Urinary bladder (tissue), 4 donors: ENCODE results near the gene FALEC. TPM values are rescaled to one million over a fixed set of nuclear protein-coding genes. Genes with fewer than 3 reads are reported as not detected.
A peak's percentile ranks its signal among the peaks of the same experiment; 100 is the strongest.

Experiments
- DNase-seq: peaks from one replicate; pipeline ENCODE4 v3.0.0-alpha.2; 2015; ENCODE audit errors: extremely low spot score
- H3K27ac ChIP-seq: one replicate; pipeline ENCODE4 v1.5.1; 2013; ENCODE audit warnings: low read depth, mild to moderate bottlenecking, moderate library complexity
- H3K36me3 ChIP-seq: one replicate; pipeline ENCODE4 v1.6.1; 2013; ENCODE audit warnings: mild to moderate bottlenecking, moderate library complexity; ENCODE audit not compliant: insufficient read depth
- H3K4me1 ChIP-seq: one replicate; pipeline ENCODE4 v1.6.1; 2013; ENCODE audit warnings: mild to moderate bottlenecking, moderate library complexity; ENCODE audit not compliant: insufficient read depth
- H3K4me3 ChIP-seq: one replicate; pipeline ENCODE4 v1.5.1; 2013; ENCODE audit warnings: low read depth, low read length
- WGBS: extraction: QIAGEN DNeasy Blood & Tissue Kit; methylation state at CpG from one replicate; pipeline ENCODE4 v1.1.7; 2013; 5-methylcytosine and 5-hydroxymethylcytosine counted together
- polyA plus RNA-seq: library from polyadenylated mRNA; stranded (reverse); fragments of 200-250 nt; gene quantifications from one replicate; pipeline ENCODE4 v1.2.3, GENCODE V29; 2013
- total RNA-seq: library from RNA; depleted of rRNA; stranded (reverse); fragments of >200 nt; gene quantifications from one replicate; pipeline ENCODE4 v1.2.3, GENCODE V29; 2014
- donor health status: healthy with polysubstance abuse.
- donor health status: healthy.

FALEC gene
- total and polyA plus RNA-seq, 2 donors, result 0.47 TPM; not detected in 1

GRCh38 chr1:150486966-150487762, 28.4 kb upstream of the FALEC start, which contains the start of gene TARS2:
TARS2 (plus strand) TSS chr1:150487419; CDS start chr1:150487451, 32 bp downstream.
- Histone ChIP-seq H3K4me3 (peak within 1 kb of the TSS; percentile 58), H3K36me3 (peaks cover 1% of the 10 kb centered on the region), H3K4me1 (no peaks in the 10 kb centered on the region), H3K27ac (no peak within 1 kb of the TSS)
- DNase-seq, result peak; percentile 95
- under 1% methylated on average over 30 of the region's 30 CpGs for WGBS

GRCh38 chr1:150487763-150488115, 27.8 kb upstream of the FALEC start:
- no peaks in the 10 kb centered on the region for H3K4me1 ChIP-seq
- H3K36me3 ChIP-seq, result peaks cover 3% of the 10 kb centered on the region
- H3K4me3 ChIP-seq, result peak overlapping the region; percentile 58
- no peak for DNase-seq
- H3K27ac ChIP-seq, result no peak overlapping the region
- WGBS, result 6% methylated on average over 7 of the region's 7 CpGs

- DNase-seq, result no peak
- H3K27ac ChIP-seq, result no peak overlapping the region
- H3K36me3 ChIP-seq, result peaks cover 3% of the 10 kb centered on the region
- H3K4me1 ChIP-seq, result no peaks in the 10 kb centered on the region
- WGBS, result 98% methylated on average over 8 of the region's 8 CpGs
- no peak overlapping the region for H3K4me3 ChIP-seq
Observed at GRCh38 chr1:150493175-150493574, 22.4 kb upstream of the FALEC start.

GRCh38 chr1:150498342-150498741, 17.2 kb upstream of the FALEC start:
- Histone ChIP-seq H3K27ac (no peak overlapping the region), H3K36me3 (no peaks in the 10 kb centered on the region), H3K4me1 (no peaks in the 10 kb centered on the region), H3K4me3 (no peak overlapping the region)
- WGBS, result 98% methylated on average over 10 of the region's 10 CpGs
- no peak for DNase-seq

GRCh38 chr1:150505431-150505830, 10.1 kb upstream of the FALEC start:
- DNase-seq, result no peak
- no peaks in the 10 kb centered on the region for H3K4me1 ChIP-seq
- no peak overlapping the region for H3K27ac ChIP-seq
- no peak overlapping the region for H3K4me3 ChIP-seq
- 93% methylated on average over 6 of the region's 6 CpGs for WGBS
- peaks cover 4% of the 10 kb centered on the region for H3K36me3 ChIP-seq

GRCh38 chr1:150507912-150508864, 7.4 kb upstream of the FALEC start, which contains the start of gene ECM1:
ECM1 (plus strand) TSS chr1:150508109; CDS start chr1:150508210, 101 bp downstream.
- WGBS, result 42% methylated on average over 7 of the region's 7 CpGs
- H3K4me3 ChIP-seq, result no peak within 1 kb of the TSS
- DNase-seq, result no peak

GRCh38 chr1:150508982-150509381, 6.6 kb upstream of the FALEC start:
- Histone ChIP-seq H3K4me3 (no peak overlapping the region), H3K27ac (no peak overlapping the region), H3K36me3 (peaks cover 4% of the 10 kb centered on the region), H3K4me1 (no peaks in the 10 kb centered on the region)
- 62% methylated on average over 4 of the region's 4 CpGs for WGBS
- DNase-seq, result no peak

More at GRCh38 chr1:150507912-150508864, 7.4 kb upstream of the FALEC start, which contains the start of gene ECM1:
- Histone ChIP-seq H3K36me3 (peaks cover 4% of the 10 kb centered on the region), H3K27ac (peak within 1 kb of the TSS; percentile 44), H3K4me1 (no peaks in the 10 kb centered on the region)

GRCh38 chr1:150511551-150511950, 4.0 kb upstream of the FALEC start:
- no peaks in the 10 kb centered on the region for H3K4me1 ChIP-seq
- H3K36me3 ChIP-seq, result no peaks in the 10 kb centered on the region
- H3K4me3 ChIP-seq, result no peak overlapping the region
- H3K27ac ChIP-seq, result no peak overlapping the region
- WGBS, result 94% methylated on average over 12 of the region's 12 CpGs
- DNase-seq, result no peak

GRCh38 chr1:150511985-150512660, 3.4 kb upstream of the FALEC start:
- WGBS, result 87% methylated on average over 17 of the region's 17 CpGs
- H3K27ac ChIP-seq, result no peak overlapping the region
- no peak overlapping the region for H3K4me3 ChIP-seq
- no peaks in the 10 kb centered on the region for H3K36me3 ChIP-seq
- no peaks in the 10 kb centered on the region for H3K4me1 ChIP-seq
- DNase-seq, result no peak

- Histone ChIP-seq H3K27ac (no peak overlapping the region), H3K4me3 (no peak overlapping the region), H3K36me3 (no peaks in the 10 kb centered on the region), H3K4me1 (no peaks in the 10 kb centered on the region)
- 44% methylated on average over 2 of the region's 2 CpGs for WGBS
- no peak for DNase-seq
Observed at GRCh38 chr1:150512846-150513245, 2.7 kb upstream of the FALEC start.

GRCh38 chr1:150513351-150513791, 2.2 kb upstream of the FALEC start:
- no peaks in the 10 kb centered on the region for H3K4me1 ChIP-seq
- WGBS, result 71% methylated on average over 7 of the region's 7 CpGs
- H3K4me3 ChIP-seq, result no peak overlapping the region
- no peak for DNase-seq
- H3K36me3 ChIP-seq, result no peaks in the 10 kb centered on the region
- no peak overlapping the region for H3K27ac ChIP-seq

- Histone ChIP-seq H3K4me3 (no peak overlapping the region), H3K4me1 (no peaks in the 10 kb centered on the region), H3K27ac (no peak overlapping the region), H3K36me3 (no peaks in the 10 kb centered on the region)
- no peak for DNase-seq
- WGBS, result 91% methylated on average over 9 of the region's 9 CpGs
Observed at GRCh38 chr1:150514260-150514659, 1.3 kb upstream of the FALEC start.

GRCh38 chr1:150514913-150515327, 632 bp upstream of the FALEC start:
- H3K36me3 ChIP-seq, result no peaks in the 10 kb centered on the region
- H3K27ac ChIP-seq, result no peak overlapping the region
- H3K4me1 ChIP-seq, result no peaks in the 10 kb centered on the region
- DNase-seq, result no peak
- WGBS, result 23% methylated on average over 21 of the region's 21 CpGs
- H3K4me3 ChIP-seq, result peak overlapping the region; percentile 55
